Measurements from ENCODE around the gene COBL. TPM values are rescaled to one million over a fixed set of nuclear protein-coding genes. Genes with fewer than 3 reads are reported as not detected.

The COBL gene
- total and polyA plus RNA-seq, 2 donors (not counting 3 experiments of a cell fraction or from before 2014, with no cell fraction given) = 0.11 TPM; not detected in 1

DNA sequence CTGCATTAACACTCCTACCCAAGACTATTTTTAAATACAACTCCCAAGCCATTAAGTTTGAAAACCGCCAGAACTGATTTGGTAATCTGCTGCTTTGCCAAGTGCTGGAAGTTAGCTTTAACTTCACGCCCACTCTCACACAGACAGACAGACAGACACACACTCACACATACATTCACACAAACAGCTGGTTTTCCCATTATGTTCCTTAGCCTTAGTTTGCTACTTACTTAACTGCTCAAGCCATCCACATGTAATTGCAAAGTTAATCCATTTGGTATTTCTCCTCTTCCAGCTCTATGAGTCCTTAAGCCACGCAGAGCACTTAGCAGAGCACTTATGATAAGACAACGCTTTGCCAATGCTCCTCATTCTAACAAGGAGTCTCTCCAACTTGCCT lies 8.3 kb downstream of the COBL start:
- intact Hi-C loops (cut with micrococcal nuclease) = no loop called here
- Histone ChIP-seq H3K9me3 (replicated peaks; ENCODE audit: control insufficient read depth, insufficient read depth, low read length) (no peaks in the 10 kb centered on the region), H3K27ac (ENCODE audit: insufficient read depth, low read depth, low read length) (no peak overlapping the region), H3K4me2 (ENCODE audit: insufficient read depth, low read length) (no peak overlapping the region), H3K4me1 (ENCODE audit: control insufficient read depth, extremely low read depth, insufficient read depth, low read length) (no peaks in the 10 kb centered on the region), H3K79me2 (ENCODE audit: control insufficient read depth, insufficient read depth, low read length) (no peaks in the 10 kb centered on the region), H3K27me3 (ENCODE audit: control insufficient read depth in 2 of 2, insufficient read depth in 2 of 2, low read length in 2 of 2) (no peaks in the 10 kb centered on the region), H4K20me1 (replicated peaks; ENCODE audit: control insufficient read depth, extremely low read depth, insufficient read depth, low read length) (no peaks in the 10 kb centered on the region), H3K9ac (replicated peaks; ENCODE audit: extremely low read depth, insufficient read depth, low read length) (no peak overlapping the region), H3K36me3 (ENCODE audit: control insufficient read depth in 2 of 2, extremely low read depth in 1 of 2, insufficient read depth in 2 of 2, low read length in 2 of 2) (no peaks in the 10 kb centered on the region), H2AFZ (ENCODE audit: low read depth, low read length) (no peak overlapping the region), H3K9me1 (replicated peaks; ENCODE audit: control insufficient read depth, extremely low read depth, insufficient read depth, low read length) (no peaks in the 10 kb centered on the region), H3K4me3 (replicated peaks in 1 of 3; ENCODE audit: insufficient read depth in 1 of 3, low read depth in 1 of 3, low read length in 3 of 3) (no peak overlapping the region)
- TF ChIP-seq, protein P1, sequence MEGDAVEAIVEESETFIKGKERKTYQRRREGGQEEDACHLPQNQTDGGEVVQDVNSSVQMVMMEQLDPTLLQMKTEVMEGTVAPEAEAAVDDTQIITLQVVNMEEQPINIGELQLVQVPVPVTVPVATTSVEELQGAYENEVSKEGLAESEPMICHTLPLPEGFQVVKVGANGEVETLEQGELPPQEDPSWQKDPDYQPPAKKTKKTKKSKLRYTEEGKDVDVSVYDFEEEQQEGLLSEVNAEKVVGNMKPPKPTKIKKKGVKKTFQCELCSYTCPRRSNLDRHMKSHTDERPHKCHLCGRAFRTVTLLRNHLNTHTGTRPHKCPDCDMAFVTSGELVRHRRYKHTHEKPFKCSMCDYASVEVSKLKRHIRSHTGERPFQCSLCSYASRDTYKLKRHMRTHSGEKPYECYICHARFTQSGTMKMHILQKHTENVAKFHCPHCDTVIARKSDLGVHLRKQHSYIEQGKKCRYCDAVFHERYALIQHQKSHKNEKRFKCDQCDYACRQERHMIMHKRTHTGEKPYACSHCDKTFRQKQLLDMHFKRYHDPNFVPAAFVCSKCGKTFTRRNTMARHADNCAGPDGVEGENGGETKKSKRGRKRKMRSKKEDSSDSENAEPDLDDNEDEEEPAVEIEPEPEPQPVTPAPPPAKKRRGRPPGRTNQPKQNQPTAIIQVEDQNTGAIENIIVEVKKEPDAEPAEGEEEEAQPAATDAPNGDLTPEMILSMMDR (IDR thresholded peaks at IDR 0.05; ENCODE audit: extremely low read depth in 1 of 2, insufficient read depth in 1 of 2, low read depth in 1 of 2, low read length in 2 of 2) = no peak
- TF ChIP-seq JUN (IDR thresholded peaks at IDR 0.05; ENCODE audit: borderline replicate concordance, insufficient read depth, insufficient read length, low read depth) = no peak
- no peak for TF ChIP-seq POLR2A (IDR thresholded peaks at IDR 0.05; ENCODE audit: low read depth, low read length)
- no peak for TF ChIP-seq FOS (IDR thresholded peaks at IDR 0.05; ENCODE audit: borderline replicate concordance, insufficient read depth, low read length)
- TF ChIP-seq, protein P2, sequence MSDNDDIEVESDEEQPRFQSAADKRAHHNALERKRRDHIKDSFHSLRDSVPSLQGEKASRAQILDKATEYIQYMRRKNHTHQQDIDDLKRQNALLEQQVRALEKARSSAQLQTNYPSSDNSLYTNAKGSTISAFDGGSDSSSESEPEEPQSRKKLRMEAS (IDR thresholded peaks at IDR 0.05; ENCODE audit: insufficient read depth, insufficient read length) = no peak
- no peak for TF ChIP-seq MYC (IDR thresholded peaks at IDR 0.05; ENCODE audit: low read depth, low read length)
- TF ChIP-seq EZH2 (IDR thresholded peaks at IDR 0.05; ENCODE audit: borderline replicate concordance, low read depth, low read length, severe bottlenecking) = no peak
- dilution Hi-C loops (cut with MboI; ENCODE audit: extremely low pct_ligation_motif_present, low sequenced_read_pairs) = no loop called here
- no TSS peak for BruUV-seq (replicated peaks)
- ChIA-PET POLR2A (no interaction called here), CTCF (no interaction called here)
- FAIRE-seq (no peak), DNase-seq (ENCODE audit: low read depth, low spot score) (no peak)
